HL-60 (cell line): ENCODE measurements around the gene LCOR.

Experiments
- DNase-seq, 2 experiments: peaks; one replicate each; pipeline ENCODE4 v3.0.0-alpha.2; 2010 to 2020; ENCODE audit warnings: low read depth in 1 of 2, low spot score in 1 of 2
- H3K27ac ChIP-seq: fragments of 250-450 bp; sonication (Bioruptor Pico); replicated peaks from 2 replicates; pipeline ENCODE4 v1.5.1; 2020; ENCODE audit warnings: mild to moderate bottlenecking, moderate library complexity
- H3K27me3 ChIP-seq: fragments of 250-450 bp; sonication (Bioruptor Pico); 2 replicates; pipeline ENCODE4 v1.5.1; 2021; ENCODE audit warnings: mild to moderate bottlenecking, moderate library complexity; ENCODE audit not compliant: insufficient read depth, poor library complexity, severe bottlenecking
- H3K4me3 ChIP-seq: replicated peaks from 2 replicates; pipeline ENCODE4 v1.5.1; 2011; ENCODE audit warnings: mild to moderate bottlenecking, control low read depth, low read length; ENCODE audit not compliant: insufficient read depth
- CTCF ChIP-seq: IDR thresholded peaks from one replicate; pipeline ENCODE4 v1.5.1; 2011; ENCODE audit warnings: low read length, control low read depth, inconsistent platforms; ENCODE audit not compliant: insufficient read depth
- GABPA ChIP-seq: IDR thresholded peaks from 2 replicates; pipeline ENCODE4 v1.6.1; 2012; ENCODE audit warnings: low read depth
- POLR2AphosphoS5 ChIP-seq: IDR thresholded peaks from 2 replicates; pipeline ENCODE4 v1.6.1; 2012; ENCODE audit warnings: low read depth
- REST ChIP-seq: IDR thresholded peaks from 2 replicates; pipeline ENCODE4 v1.6.1; 2012; ENCODE audit warnings: low read depth; ENCODE audit not compliant: insufficient replicate concordance
- SPI1 ChIP-seq: IDR thresholded peaks from 2 replicates; pipeline ENCODE4 v1.6.1; 2012; ENCODE audit warnings: low read depth, mild to moderate bottlenecking, borderline replicate concordance

LCOR gene

GRCh38 chr10:97042081-97042480, 210.0 kb downstream of the LCOR start:
- DNase-seq: no peak
- Histone ChIP-seq H3K27me3 (no peaks in the 10 kb centered on the region), H3K27ac (no peak overlapping the region), H3K4me3 (no peak overlapping the region)
- no peak for TF ChIP-seq GABPA
- no peak for TF ChIP-seq REST
- no peak for TF ChIP-seq SPI1
- no peak for TF ChIP-seq POLR2AphosphoS5
- no peak for TF ChIP-seq CTCF

- Histone ChIP-seq H3K4me3 (no peak overlapping the region), H3K27ac (no peak overlapping the region), H3K27me3 (no peaks in the 10 kb centered on the region)
- TF ChIP-seq CTCF (no peak), REST (no peak), POLR2AphosphoS5 (no peak), GABPA (no peak), SPI1 (no peak)
- DNase-seq: no peak
Observed at GRCh38 chr10:97042716-97043562, 210.8 kb downstream of the LCOR start.

GRCh38 chr10:97043563-97043855, 211.4 kb downstream of the LCOR start:
- H3K27ac ChIP-seq: no peak overlapping the region
- no peak for TF ChIP-seq POLR2AphosphoS5
- no peak for TF ChIP-seq CTCF
- TF ChIP-seq GABPA: no peak
- no peak for TF ChIP-seq SPI1
- TF ChIP-seq REST: no peak
- H3K4me3 ChIP-seq: no peak overlapping the region
- no peak for DNase-seq
- no peaks in the 10 kb centered on the region for H3K27me3 ChIP-seq
